GM12878 (cell line): ENCODE data around the gene ADAMTSL4.

Experiments used
- CBX3 ChIP-seq: fragments of 200-600 bp; sonication (generic); IDR thresholded peaks from 2 replicates; pipeline ENCODE4 v1.6.1; 2016; ENCODE audit warnings: low read depth, borderline replicate concordance
- EP300 ChIP-seq, 2 experiments: fragments of 150-350 bp in 1 of 2; IDR thresholded peaks; 2 replicates each; pipeline ENCODE4 v1.6.1; 2011 to 2012; ENCODE audit warnings: low read depth in 2 of 2, low read length in 2 of 2, borderline replicate concordance in 1 of 2, improper control_type of control experiment in 1 of 2, inconsistent platforms in 1 of 2; ENCODE audit not compliant: control insufficient read depth in 1 of 2
- EZH2 ChIP-seq: IDR thresholded peaks from 2 replicates; pipeline ENCODE4 v1.6.1; 2012; ENCODE audit warnings: low read depth, mild to moderate bottlenecking, control low read depth, inconsistent platforms, low read length, borderline replicate concordance; ENCODE audit not compliant: control insufficient read depth
- PBX3 ChIP-seq: IDR thresholded peaks from 2 replicates; pipeline ENCODE4 v1.6.1; 2011; ENCODE audit warnings: mild to moderate bottlenecking, low read depth, low read length, moderate library complexity; ENCODE audit not compliant: insufficient replicate concordance
- POLR2AphosphoS5 ChIP-seq: IDR thresholded peaks from 2 replicates; pipeline ENCODE4 v1.6.1; 2011; ENCODE audit warnings: mild to moderate bottlenecking, low read length, inconsistent platforms
- RAD21 ChIP-seq: IDR thresholded peaks from 2 replicates; pipeline ENCODE4 v1.6.1; 2011; ENCODE audit warnings: mild to moderate bottlenecking, low read depth, low read length, moderate library complexity; ENCODE audit not compliant: insufficient read depth
- SMC3 ChIP-seq: IDR thresholded peaks from 2 replicates; pipeline ENCODE4 v1.6.1; 2011; ENCODE audit warnings: low read length, improper control_type of control experiment, borderline replicate concordance
- TF ChIP-seq, protein P1 (sequence below), 3 experiments: IDR thresholded peaks in 2 of 3; conservative IDR thresholded peaks in 1 of 3; 2 replicates each; pipeline ENCODE4 v1.5.1; 2011; ENCODE audit warnings: low read depth in 3 of 3, low read length in 3 of 3, mild to moderate bottlenecking in 3 of 3, control low read depth in 2 of 3, moderate library complexity in 2 of 3, inconsistent platforms in 1 of 3, mixed read lengths in 1 of 3; ENCODE audit not compliant: control insufficient read depth in 2 of 3, insufficient read depth in 1 of 3; ENCODE audit errors: extremely low read depth in 1 of 3

DNA sequence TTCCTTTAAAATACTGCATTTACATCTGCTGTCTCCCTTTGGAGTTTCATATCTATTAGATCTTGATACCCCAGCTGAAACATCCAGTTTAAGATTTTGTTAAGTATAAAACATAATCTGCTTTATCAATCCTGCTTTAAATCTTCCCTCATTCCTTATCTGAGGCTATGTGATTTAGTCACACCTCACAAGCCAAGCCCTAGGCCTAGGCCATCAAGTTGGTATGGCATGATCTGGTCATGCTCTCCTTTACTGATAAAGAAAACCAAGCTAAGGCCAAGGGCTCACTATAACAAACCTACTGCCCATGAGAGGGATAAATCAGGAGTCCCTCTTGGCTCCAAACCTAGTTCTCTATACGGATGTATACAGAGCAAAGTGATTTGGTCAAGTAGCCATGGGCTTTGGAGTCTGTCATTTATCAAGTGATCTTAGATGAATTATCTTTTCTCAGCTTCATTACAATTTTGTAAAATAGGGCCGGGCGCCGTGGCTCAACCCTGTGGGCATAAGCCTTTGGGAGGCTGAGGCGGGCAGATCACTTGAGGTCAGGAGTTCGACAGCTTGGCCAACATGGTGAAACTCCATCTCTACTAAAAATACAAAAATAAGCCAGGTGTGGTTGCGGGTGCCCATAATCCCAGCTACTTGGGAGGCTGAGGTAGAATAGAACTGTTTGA, 57.4 kb downstream of the ADAMTSL4 start:
- TF ChIP-seq POLR2AphosphoS5: no peak
- TF ChIP-seq EZH2: no peak
- no peak for TF ChIP-seq EP300 (IDR thresholded peaks at IDR 0.05; ENCODE audit: borderline replicate concordance in 1 of 2, control insufficient read depth in 1 of 2, low read depth in 2 of 2, low read length in 2 of 2)
- TF ChIP-seq, protein P1, sequence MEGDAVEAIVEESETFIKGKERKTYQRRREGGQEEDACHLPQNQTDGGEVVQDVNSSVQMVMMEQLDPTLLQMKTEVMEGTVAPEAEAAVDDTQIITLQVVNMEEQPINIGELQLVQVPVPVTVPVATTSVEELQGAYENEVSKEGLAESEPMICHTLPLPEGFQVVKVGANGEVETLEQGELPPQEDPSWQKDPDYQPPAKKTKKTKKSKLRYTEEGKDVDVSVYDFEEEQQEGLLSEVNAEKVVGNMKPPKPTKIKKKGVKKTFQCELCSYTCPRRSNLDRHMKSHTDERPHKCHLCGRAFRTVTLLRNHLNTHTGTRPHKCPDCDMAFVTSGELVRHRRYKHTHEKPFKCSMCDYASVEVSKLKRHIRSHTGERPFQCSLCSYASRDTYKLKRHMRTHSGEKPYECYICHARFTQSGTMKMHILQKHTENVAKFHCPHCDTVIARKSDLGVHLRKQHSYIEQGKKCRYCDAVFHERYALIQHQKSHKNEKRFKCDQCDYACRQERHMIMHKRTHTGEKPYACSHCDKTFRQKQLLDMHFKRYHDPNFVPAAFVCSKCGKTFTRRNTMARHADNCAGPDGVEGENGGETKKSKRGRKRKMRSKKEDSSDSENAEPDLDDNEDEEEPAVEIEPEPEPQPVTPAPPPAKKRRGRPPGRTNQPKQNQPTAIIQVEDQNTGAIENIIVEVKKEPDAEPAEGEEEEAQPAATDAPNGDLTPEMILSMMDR (IDR thresholded peaks at IDR 0.05 in 2 of 3, conservative IDR thresholded peaks at IDR 0.05 in 1 of 3; ENCODE audit: control insufficient read depth in 2 of 3, extremely low read depth in 1 of 3, insufficient read depth in 1 of 3, low read depth in 3 of 3, low read length in 3 of 3): no peak
- no peak for TF ChIP-seq PBX3
- no peak for TF ChIP-seq CBX3
- no peak for TF ChIP-seq RAD21
- no peak for TF ChIP-seq SMC3
